HepG2 (cell line): ENCODE data around the gene PNO1. TPM values are rescaled to one million over a fixed set of nuclear protein-coding genes. Genes with fewer than 3 reads are reported as not detected.

Experiments used
- ATAC-seq: fragments of 200-7000 bp; cut with Tn5 transposase; 3 replicates; pipeline ENCODE4 v1.9.1; 2020; ENCODE audit warnings: mild to moderate bottlenecking, moderate library complexity
- BruUV-seq: library from RNA; stranded (reverse); fragments of 400-500 nt; replicated peaks from 2 replicates; lab custom pipeline; 2021; lab: Mats Ljungman, UMichigan
- CTCF ChIA-PET: fragments of 300-600 bp; formaldehyde crosslinking; extraction: SDS; loops from one replicate; lab custom pipeline; 2021; ENCODE audit warnings: low total read pairs, inconsistent platforms, low intra/inter-chr PET ratio; lab: Yijun Ruan, JAX
- POLR2A ChIA-PET: fragments of 350-600 bp; sonication (Branson Sonifier 250); formaldehyde crosslinking; loops from one replicate; lab custom pipeline; 2020; ENCODE audit warnings: antibody characterized with exemption, inconsistent platforms; lab: Yijun Ruan, JAX
- DNase-seq: peaks from one replicate; pipeline ENCODE4 v3.0.0-alpha.2; 2015; ENCODE audit warnings: low spot score
- FAIRE-seq: peaks from 3 replicates; lab custom pipeline; 2011; peaks lifted over from hg19 to GRCh38; lab: Jason Lieb, UNC
- H2AFZ ChIP-seq: one replicate; pipeline ENCODE4 v1.6.1; 2011; ENCODE audit warnings: low read length, inconsistent platforms
- H3K27ac ChIP-seq: fragments of 300-600 bp; 3 replicates; pipeline ENCODE4 v1.8.0; 2011; ENCODE audit warnings: mixed run types, mild to moderate bottlenecking, mixed read lengths, low read length, inconsistent platforms; ENCODE audit not compliant: insufficient read depth; ENCODE audit errors: extremely low read length
- H3K27me3 ChIP-seq, 2 experiments: fragments of 200-600 bp in 1 of 2; 2 replicates in 1 of 2; 3 replicates in 1 of 2; pipeline versions ENCODE4 v1.6.0 to v1.8.0; 2011; ENCODE audit warnings: low read length in 2 of 2, mild to moderate bottlenecking in 2 of 2, moderate library complexity in 2 of 2, inconsistent platforms in 1 of 2; ENCODE audit not compliant: insufficient read depth in 2 of 2, control insufficient read depth in 1 of 2
- H3K36me3 ChIP-seq, 2 experiments: fragments of 200-600 bp in 1 of 2; replicated peaks in 1 of 2; 2 replicates in 1 of 2; 3 replicates in 1 of 2; pipeline versions ENCODE4 v1.5.1 to v1.8.0; 2011; ENCODE audit warnings: low read length in 2 of 2, inconsistent platforms in 1 of 2; ENCODE audit not compliant: insufficient read depth in 2 of 2, control insufficient read depth in 1 of 2
- H3K4me1 ChIP-seq: 2 replicates; pipeline ENCODE4 v1.5.1; 2012; ENCODE audit warnings: low read length, inconsistent platforms; ENCODE audit not compliant: insufficient read depth
- H3K4me2 ChIP-seq: 2 replicates; pipeline ENCODE4 v1.6.0; 2011; ENCODE audit warnings: low read depth, low read length, inconsistent platforms
- H3K4me3 ChIP-seq, 3 experiments: fragments of 200-600 bp in 1 of 3; sonication (generic), shearing (Covaris generic) in 1 of 3; replicated peaks in 1 of 3; 2 replicates each; pipeline ENCODE4 v1.5.1; 2011 to 2016; ENCODE audit warnings: low read length in 3 of 3, inconsistent platforms in 2 of 3, low read depth in 2 of 3, mild to moderate bottlenecking in 2 of 3, control low read depth in 1 of 3, mixed read lengths in 1 of 3; ENCODE audit not compliant: insufficient read depth in 1 of 3
- H3K79me2 ChIP-seq: one replicate; pipeline ENCODE4 v1.6.1; 2011; ENCODE audit warnings: low read length, inconsistent platforms; ENCODE audit not compliant: insufficient read depth
- H3K9ac ChIP-seq: 2 replicates; pipeline ENCODE4 v1.6.0; 2011; ENCODE audit warnings: mild to moderate bottlenecking, low read depth, low read length, inconsistent platforms; ENCODE audit not compliant: insufficient read depth
- H3K9me3 ChIP-seq: 2 replicates; pipeline ENCODE4 v1.5.1; 2012; ENCODE audit warnings: mild to moderate bottlenecking, low read length
- H4K20me1 ChIP-seq: 2 replicates; pipeline ENCODE4 v1.6.0; 2011; ENCODE audit warnings: inconsistent platforms, mild to moderate bottlenecking, low read length, moderate library complexity; ENCODE audit not compliant: insufficient read depth
- BHLHE40 ChIP-seq: IDR thresholded peaks from 2 replicates; pipeline ENCODE4 v1.6.1; 2011; ENCODE audit warnings: low read length, improper control_type of control experiment
- CCDC6 ChIP-seq: sonication (generic); formaldehyde crosslinking; IDR thresholded peaks from 2 replicates; pipeline ENCODE4 v1.8.1; 2022; ENCODE audit warnings: mild to moderate bottlenecking, missing genetic modification reagents, moderate library complexity
- FUBP1 ChIP-seq: sonication (generic); formaldehyde crosslinking; IDR thresholded peaks from 2 replicates; pipeline ENCODE4 v1.5.1; 2020; ENCODE audit warnings: missing genetic modification reagents, mild to moderate bottlenecking, borderline replicate concordance
- MIER3 ChIP-seq: IDR thresholded peaks from 2 replicates; pipeline ENCODE4 v1.6.1; 2016; ENCODE audit warnings: missing compliant biosample characterization, borderline replicate concordance
- NFKB2 ChIP-seq: sonication (generic); formaldehyde crosslinking; IDR thresholded peaks from 2 replicates; pipeline ENCODE4 v1.4.0; 2020; ENCODE audit warnings: missing genetic modification reagents, borderline replicate concordance
- TCF7 ChIP-seq: sonication (generic); IDR thresholded peaks from 2 replicates; pipeline ENCODE4 v1.6.1; 2016; ENCODE audit warnings: antibody characterized with exemption, low read depth
- ZBTB8A ChIP-seq: sonication (generic); formaldehyde crosslinking; IDR thresholded peaks from 2 replicates; pipeline ENCODE4 v1.4.0; 2020; ENCODE audit warnings: mild to moderate bottlenecking, low read depth, missing genetic modification reagents, borderline replicate concordance
- ZNF264 ChIP-seq: sonication (generic); formaldehyde crosslinking; IDR thresholded peaks from 2 replicates; pipeline ENCODE4 v1.4.0; 2020; ENCODE audit warnings: missing genetic modification reagents
- ZNF546 ChIP-seq: sonication (generic); formaldehyde crosslinking; conservative IDR thresholded peaks from 2 replicates; pipeline ENCODE4 v1.8.1; 2023; ENCODE audit warnings: mild to moderate bottlenecking, missing genetic modification reagents
- ZNF564 ChIP-seq: sonication (generic); formaldehyde crosslinking; IDR thresholded peaks from 2 replicates; pipeline ENCODE4 v1.8.1; 2023; ENCODE audit warnings: mild to moderate bottlenecking, missing genetic modification reagents
- in situ Hi-C: cut with HindIII; loops from 2 replicates; pipeline ENCODE4 v1.10.0; 2017; ENCODE audit warnings: low pct_unique_long_range_greater_than_20kb; ENCODE audit not compliant: extremely low pct_ligation_motif_present
- intact Hi-C: fragments of 100-400 bp; cut with micrococcal nuclease; formaldehyde crosslinking; loops from one replicate; pipeline ENCODE4 v1.10.0; 2022; ENCODE audit not compliant: unreplicated experiment
- polyA plus RNA-seq, 8 experiments: library from polyadenylated mRNA; depleted of rRNA in 3 of 8; stranded (reverse) in 7 of 8; unstranded in 1 of 8; fragments of >200 nt; fragmentation: Illumina TruSeq in 4 of 8; extraction: Trizol in 4 of 8; gene quantifications; 2 replicates each; pipeline versions ENCODE4 v1.2.1 to v1.2.3, GENCODE V29; 2011 to 2016; ENCODE audit warnings: low read depth in 4 of 8, missing spikeins in 1 of 8, mixed read lengths in 1 of 8; ENCODE audit not compliant: insufficient read depth in 1 of 8
- total RNA-seq, 5 experiments: library from RNA; depleted of rRNA; stranded (reverse); fragments of >200 nt; fragmentation: Illumina TruSeq; extraction: Trizol; gene quantifications; 2 replicates each; pipeline ENCODE4 v1.2.3, GENCODE V29; 2016; ENCODE audit warnings: low read depth in 1 of 5
- TF ChIP-seq, protein P1 (sequence below): sonication (generic); formaldehyde crosslinking; IDR thresholded peaks from 2 replicates; pipeline ENCODE4 v1.5.1; 2020; ENCODE audit warnings: mild to moderate bottlenecking, missing genetic modification reagents, moderate library complexity
- TF ChIP-seq, protein P2 (sequence below): sonication (generic); formaldehyde crosslinking; conservative IDR thresholded peaks from 2 replicates; pipeline ENCODE4 v1.8.0; 2022; ENCODE audit warnings: low read depth, missing genetic modification reagents

Gene PNO1
- total and polyA plus RNA-seq, 2 of the 13 experiments (the other 11 are each of a cell fraction or from before 2014, with no cell fraction given): 12.8 to 48.5 TPM

DNA sequence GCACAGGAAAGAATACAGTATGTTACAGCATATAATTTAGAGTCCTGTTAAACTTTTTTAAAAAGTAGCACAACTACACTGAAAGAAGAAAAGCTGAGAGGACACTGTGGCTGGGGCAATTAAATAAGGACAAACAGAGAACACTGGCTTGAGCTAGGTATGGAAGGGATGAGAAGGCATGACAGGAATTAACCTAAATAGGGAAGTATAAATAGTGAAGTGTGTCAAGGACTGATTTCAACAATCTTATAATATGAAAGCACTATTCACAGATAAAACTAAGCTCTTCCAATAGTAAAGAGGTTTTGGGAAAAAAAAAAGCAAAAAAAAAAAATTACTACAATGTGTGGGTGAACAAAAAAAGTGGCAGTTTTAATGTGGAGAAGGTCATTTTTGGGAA lies 49.1 kb downstream of the PNO1 start:
- intact Hi-C loops: no loop called here
- no peaks in the 10 kb centered on the region for H3K9me3 ChIP-seq
- peaks cover 12% of the 10 kb centered on the region for H3K4me1 ChIP-seq
- H3K79me2 ChIP-seq: peaks cover 80% of the 10 kb centered on the region
- H3K9ac ChIP-seq: no peak overlapping the region
- H2AFZ ChIP-seq: no peak overlapping the region
- H3K36me3 ChIP-seq: peaks cover 0 to 7% of the 10 kb centered on the region in 2 experiments; a peak in 1 of 5 replicates
- no peak overlapping the region for H3K4me3 ChIP-seq
- H3K27me3 ChIP-seq: no peaks in the 10 kb centered on the region
- CTCF ChIA-PET: no interaction called here
- H4K20me1 ChIP-seq: peaks cover 6% of the 10 kb centered on the region; the same call in 1 of the 2 replicates
- no peak for DNase-seq
- no TSS peak for BruUV-seq
- no peak overlapping the region for H3K27ac ChIP-seq
- TF ChIP-seq MIER3 (CRISPR knock-in tag) (no peak), CCDC6 (CRISPR knock-in tag) (no peak), ZNF546 (no peak), ZNF564 (CRISPR knock-in tag) (no peak), NFKB2 (no peak), ZBTB8A (no peak), TCF7 (no peak), FUBP1 (CRISPR knock-in tag) (no peak), BHLHE40 (no peak), ZNF264 (CRISPR knock-in tag) (no peak)
- TF ChIP-seq, protein P1, sequence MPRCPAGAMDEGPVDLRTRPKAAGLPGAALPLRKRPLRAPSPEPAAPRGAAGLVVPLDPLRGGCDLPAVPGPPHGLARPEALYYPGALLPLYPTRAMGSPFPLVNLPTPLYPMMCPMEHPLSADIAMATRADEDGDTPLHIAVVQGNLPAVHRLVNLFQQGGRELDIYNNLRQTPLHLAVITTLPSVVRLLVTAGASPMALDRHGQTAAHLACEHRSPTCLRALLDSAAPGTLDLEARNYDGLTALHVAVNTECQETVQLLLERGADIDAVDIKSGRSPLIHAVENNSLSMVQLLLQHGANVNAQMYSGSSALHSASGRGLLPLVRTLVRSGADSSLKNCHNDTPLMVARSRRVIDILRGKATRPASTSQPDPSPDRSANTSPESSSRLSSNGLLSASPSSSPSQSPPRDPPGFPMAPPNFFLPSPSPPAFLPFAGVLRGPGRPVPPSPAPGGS (CRISPR knock-in tag): no peak
- TF ChIP-seq, protein P2, sequence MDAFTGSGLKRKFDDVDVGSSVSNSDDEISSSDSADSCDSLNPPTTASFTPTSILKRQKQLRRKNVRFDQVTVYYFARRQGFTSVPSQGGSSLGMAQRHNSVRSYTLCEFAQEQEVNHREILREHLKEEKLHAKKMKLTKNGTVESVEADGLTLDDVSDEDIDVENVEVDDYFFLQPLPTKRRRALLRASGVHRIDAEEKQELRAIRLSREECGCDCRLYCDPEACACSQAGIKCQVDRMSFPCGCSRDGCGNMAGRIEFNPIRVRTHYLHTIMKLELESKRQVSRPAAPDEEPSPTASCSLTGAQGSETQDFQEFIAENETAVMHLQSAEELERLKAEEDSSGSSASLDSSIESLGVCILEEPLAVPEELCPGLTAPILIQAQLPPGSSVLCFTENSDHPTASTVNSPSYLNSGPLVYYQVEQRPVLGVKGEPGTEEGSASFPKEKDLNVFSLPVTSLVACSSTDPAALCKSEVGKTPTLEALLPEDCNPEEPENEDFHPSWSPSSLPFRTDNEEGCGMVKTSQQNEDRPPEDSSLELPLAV (CRISPR knock-in tag): no peak
- TF ChIP-seq, all 625 proteins: peak for 0
- no peak for FAIRE-seq
- ATAC-seq: no peak
- in situ Hi-C loops: no loop called here
- POLR2A ChIA-PET: no interaction called here
- H3K4me2 ChIP-seq: no peak overlapping the region
